ENCODE data around the gene STAG3.

DNA sequence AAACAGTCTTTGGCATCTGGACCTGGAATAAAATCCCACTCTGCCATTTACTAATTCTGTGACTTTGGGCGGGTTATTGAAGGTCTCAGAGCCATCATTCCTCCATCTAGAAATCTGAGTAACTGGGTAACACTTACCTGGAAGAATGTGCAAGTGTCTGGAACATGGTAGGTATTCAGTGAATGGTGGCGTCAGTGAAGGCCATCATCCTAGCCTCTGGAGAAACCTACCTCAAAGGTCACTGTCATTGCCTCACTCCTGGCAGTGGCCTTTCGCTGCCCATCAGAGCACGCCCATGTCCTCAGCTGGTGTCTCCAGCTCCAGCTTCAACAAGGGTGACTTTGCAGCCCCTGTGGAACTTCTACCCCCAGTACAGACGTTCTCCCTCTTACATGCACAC, 13.8 kb upstream of the STAG3 start:
- TF ChIP-seq, protein P1, sequence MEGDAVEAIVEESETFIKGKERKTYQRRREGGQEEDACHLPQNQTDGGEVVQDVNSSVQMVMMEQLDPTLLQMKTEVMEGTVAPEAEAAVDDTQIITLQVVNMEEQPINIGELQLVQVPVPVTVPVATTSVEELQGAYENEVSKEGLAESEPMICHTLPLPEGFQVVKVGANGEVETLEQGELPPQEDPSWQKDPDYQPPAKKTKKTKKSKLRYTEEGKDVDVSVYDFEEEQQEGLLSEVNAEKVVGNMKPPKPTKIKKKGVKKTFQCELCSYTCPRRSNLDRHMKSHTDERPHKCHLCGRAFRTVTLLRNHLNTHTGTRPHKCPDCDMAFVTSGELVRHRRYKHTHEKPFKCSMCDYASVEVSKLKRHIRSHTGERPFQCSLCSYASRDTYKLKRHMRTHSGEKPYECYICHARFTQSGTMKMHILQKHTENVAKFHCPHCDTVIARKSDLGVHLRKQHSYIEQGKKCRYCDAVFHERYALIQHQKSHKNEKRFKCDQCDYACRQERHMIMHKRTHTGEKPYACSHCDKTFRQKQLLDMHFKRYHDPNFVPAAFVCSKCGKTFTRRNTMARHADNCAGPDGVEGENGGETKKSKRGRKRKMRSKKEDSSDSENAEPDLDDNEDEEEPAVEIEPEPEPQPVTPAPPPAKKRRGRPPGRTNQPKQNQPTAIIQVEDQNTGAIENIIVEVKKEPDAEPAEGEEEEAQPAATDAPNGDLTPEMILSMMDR (IDR thresholded peaks at IDR 0.05; ENCODE audit: poor library complexity) = no peak
- no peak for TF ChIP-seq EZH2 (IDR thresholded peaks at IDR 0.05; ENCODE audit: borderline replicate concordance)
